Fibroblast of the aortic adventitia (primary cell): ENCODE data around the gene EXOC2. TPM values are rescaled to one million over a fixed set of nuclear protein-coding genes. Genes with fewer than 3 reads are reported as not detected.

Experiments used
- DNase-seq: peaks from one replicate; pipeline ENCODE4 v3.0.0-alpha.2; 2010; ENCODE audit warnings: low read depth
- H3K4me3 ChIP-seq: 2 replicates; pipeline ENCODE4 v1.5.1; 2011; ENCODE audit warnings: low read depth, mild to moderate bottlenecking, control low read depth, low read length, moderate library complexity
- total RNA-seq: library from RNA; depleted of rRNA; stranded (reverse); fragments of >200 nt; gene quantifications from 2 replicates; pipeline ENCODE4 v1.2.3, GENCODE V29; 2012; ENCODE audit warnings: low replicate concordance
- TF ChIP-seq, protein P1 (sequence below): IDR thresholded peaks from 2 replicates; pipeline ENCODE4 v1.5.1; 2011; ENCODE audit warnings: mild to moderate bottlenecking, low read length, control low read depth, inconsistent platforms; ENCODE audit not compliant: insufficient read depth

Gene EXOC2
- total RNA-seq, 1 donor: 27.9 TPM

DNA sequence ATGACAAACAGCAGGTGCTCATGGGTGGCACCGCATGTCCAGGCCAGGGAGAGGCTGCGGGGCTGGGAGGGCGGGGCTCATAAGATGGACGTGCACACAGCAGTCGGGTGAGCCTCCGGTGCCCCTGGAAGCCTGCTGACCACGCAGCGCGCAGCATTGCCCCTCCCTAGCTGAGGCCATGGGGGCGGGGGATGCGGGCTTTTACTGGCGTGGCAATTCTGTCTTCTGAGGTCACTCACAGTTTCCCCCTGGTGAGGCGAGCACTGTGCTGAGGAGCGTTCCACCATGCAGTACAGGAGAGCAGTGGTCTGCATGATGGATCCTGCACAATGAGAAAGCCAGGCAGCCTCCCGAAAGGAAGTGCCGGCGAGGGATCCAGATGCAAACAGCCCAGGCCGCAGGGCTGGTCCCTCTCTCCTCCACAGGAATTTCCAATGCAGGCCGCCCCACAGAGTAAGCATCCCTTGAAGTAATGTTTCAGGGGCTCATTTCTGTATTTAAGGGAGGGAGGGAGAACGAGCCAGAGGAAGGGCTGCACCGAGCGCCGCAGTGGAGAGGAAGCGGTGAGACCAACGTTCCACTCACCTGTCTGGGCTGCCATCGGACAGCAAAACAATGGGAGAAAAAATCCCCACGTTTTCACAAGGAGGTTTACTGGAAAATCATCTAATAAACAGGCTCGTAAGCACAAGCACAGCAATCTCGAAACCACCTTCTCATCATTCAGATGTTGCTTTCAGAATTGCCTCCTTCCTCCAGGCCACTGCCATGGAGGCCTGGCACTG, 245.4 kb downstream of the EXOC2 start:
- H3K4me3 ChIP-seq: no peak overlapping the region
- TF ChIP-seq, protein P1, sequence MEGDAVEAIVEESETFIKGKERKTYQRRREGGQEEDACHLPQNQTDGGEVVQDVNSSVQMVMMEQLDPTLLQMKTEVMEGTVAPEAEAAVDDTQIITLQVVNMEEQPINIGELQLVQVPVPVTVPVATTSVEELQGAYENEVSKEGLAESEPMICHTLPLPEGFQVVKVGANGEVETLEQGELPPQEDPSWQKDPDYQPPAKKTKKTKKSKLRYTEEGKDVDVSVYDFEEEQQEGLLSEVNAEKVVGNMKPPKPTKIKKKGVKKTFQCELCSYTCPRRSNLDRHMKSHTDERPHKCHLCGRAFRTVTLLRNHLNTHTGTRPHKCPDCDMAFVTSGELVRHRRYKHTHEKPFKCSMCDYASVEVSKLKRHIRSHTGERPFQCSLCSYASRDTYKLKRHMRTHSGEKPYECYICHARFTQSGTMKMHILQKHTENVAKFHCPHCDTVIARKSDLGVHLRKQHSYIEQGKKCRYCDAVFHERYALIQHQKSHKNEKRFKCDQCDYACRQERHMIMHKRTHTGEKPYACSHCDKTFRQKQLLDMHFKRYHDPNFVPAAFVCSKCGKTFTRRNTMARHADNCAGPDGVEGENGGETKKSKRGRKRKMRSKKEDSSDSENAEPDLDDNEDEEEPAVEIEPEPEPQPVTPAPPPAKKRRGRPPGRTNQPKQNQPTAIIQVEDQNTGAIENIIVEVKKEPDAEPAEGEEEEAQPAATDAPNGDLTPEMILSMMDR: no peak
- no peak for DNase-seq

- TF ChIP-seq, protein P1: no peak
- no peak overlapping the region for H3K4me3 ChIP-seq
- no peak for DNase-seq
Measured at GRCh38 chr6:446418-447366, 246.2 kb downstream of the EXOC2 start.

GRCh38 chr6:445571-446417, 247.1 kb downstream of the EXOC2 start:
- H3K4me3 ChIP-seq: no peak overlapping the region
- no peak for DNase-seq
- TF ChIP-seq, protein P1: no peak

DNA sequence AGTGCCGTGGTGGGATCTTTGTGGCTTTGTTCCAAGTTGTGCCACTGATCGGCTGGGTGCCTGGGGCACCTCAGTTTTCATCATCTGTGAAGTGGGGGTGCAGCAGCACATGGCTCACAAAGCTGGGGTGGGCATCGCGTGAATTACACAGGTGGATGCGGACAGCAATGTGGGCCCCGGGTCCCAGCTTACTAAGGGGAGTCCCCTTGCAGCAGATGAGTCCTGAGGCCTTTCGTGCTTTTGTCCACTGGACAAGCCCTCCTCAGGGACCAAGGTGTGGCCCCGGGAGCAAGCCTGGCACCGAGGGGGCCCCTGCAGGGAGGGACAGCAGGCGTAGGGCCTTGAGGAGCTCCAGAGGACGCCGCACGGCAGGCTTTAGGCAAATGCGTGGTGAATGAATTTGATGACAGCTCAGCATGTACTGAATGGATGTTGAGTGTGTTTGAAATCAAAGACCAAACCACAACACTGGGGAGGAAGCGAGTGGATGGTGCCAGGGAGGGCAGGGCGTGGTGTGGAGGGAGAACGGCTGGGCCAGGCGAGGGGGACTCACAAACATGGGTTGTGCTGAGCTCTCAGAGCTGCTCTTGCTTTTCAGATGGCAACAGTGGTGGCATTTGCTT, 248.2 kb downstream of the EXOC2 start:
- H3K4me3 ChIP-seq: no peak overlapping the region
- TF ChIP-seq, protein P1: no peak
- no peak for DNase-seq

GRCh38 chr6:443621-444159, 249.2 kb downstream of the EXOC2 start:
- TF ChIP-seq, protein P1: no peak

More at GRCh38 chr6:443621-444159, 249.2 kb downstream of the EXOC2 start:
- H3K4me3 ChIP-seq: no peak overlapping the region
- DNase-seq: no peak
